HCT116 (cell line): Measurements from ENCODE around the gene OR2V2.

Source experiments
- CBX3 ChIP-seq: IDR thresholded peaks from 2 replicates; pipeline ENCODE4 v1.6.1; 2012; ENCODE audit warnings: low read depth
- CTCF ChIP-seq, 3 experiments: fragments of 200-600 bp in 1 of 3; sonication (generic) in 1 of 3; IDR thresholded peaks in 2 of 3; conservative IDR thresholded peaks in 1 of 3; 2 replicates each; pipeline ENCODE4 v1.5.1; 2012 to 2017; ENCODE audit warnings: low read depth in 2 of 3, low read length in 2 of 3, antibody characterized with exemption in 1 of 3, borderline replicate concordance in 1 of 3, control low read depth in 1 of 3, mild to moderate bottlenecking in 1 of 3, mixed read lengths in 1 of 3, mixed run types in 1 of 3, moderate library complexity in 1 of 3; ENCODE audit not compliant: insufficient read depth in 1 of 3
- EZH2 ChIP-seq: fragments of 200-600 bp; sonication (generic); IDR thresholded peaks from 2 replicates; pipeline ENCODE4 v1.6.1; 2017; ENCODE audit warnings: antibody characterized with exemption, mixed run types
- JUND ChIP-seq: IDR thresholded peaks from 2 replicates; pipeline ENCODE4 v1.6.1; 2012
- POLR2A ChIP-seq: IDR thresholded peaks from 2 replicates; pipeline ENCODE4 v1.7.0; 2011; ENCODE audit warnings: borderline replicate concordance; ENCODE audit not compliant: insufficient read depth, insufficient read length; ENCODE audit errors: extremely low read depth
- POLR2AphosphoS5 ChIP-seq: IDR thresholded peaks from 2 replicates; pipeline ENCODE4 v1.6.1; 2011; ENCODE audit warnings: mild to moderate bottlenecking, low read depth, low read length, moderate library complexity
- ZFX ChIP-seq: fragments of 450-650 bp; IDR thresholded peaks from 2 replicates; pipeline ENCODE4 v1.6.1; 2017

- TF ChIP-seq EZH2 (no peak), CTCF (IDR thresholded peaks at IDR 0.05 in 2 of 3, conservative IDR thresholded peaks at IDR 0.05 in 1 of 3; ENCODE audit: borderline replicate concordance in 1 of 3, insufficient read depth in 1 of 3, low read depth in 2 of 3, low read length in 2 of 3) (no peak), JUND (no peak), POLR2A (no peak), POLR2AphosphoS5 (no peak), CBX3 (no peak), ZFX (no peak)
These were observed 2.3 kb upstream of the OR2V2 start for GRCh38 chr5:181145133-181145532.
